ENCODE results near the gene HNF4A. TPM values are rescaled to one million over a fixed set of nuclear protein-coding genes. Genes with fewer than 3 reads are reported as not detected.

The HNF4A gene
- total RNA-seq, 2 donors from 2014 or later = 288 to 346 TPM

DNA sequence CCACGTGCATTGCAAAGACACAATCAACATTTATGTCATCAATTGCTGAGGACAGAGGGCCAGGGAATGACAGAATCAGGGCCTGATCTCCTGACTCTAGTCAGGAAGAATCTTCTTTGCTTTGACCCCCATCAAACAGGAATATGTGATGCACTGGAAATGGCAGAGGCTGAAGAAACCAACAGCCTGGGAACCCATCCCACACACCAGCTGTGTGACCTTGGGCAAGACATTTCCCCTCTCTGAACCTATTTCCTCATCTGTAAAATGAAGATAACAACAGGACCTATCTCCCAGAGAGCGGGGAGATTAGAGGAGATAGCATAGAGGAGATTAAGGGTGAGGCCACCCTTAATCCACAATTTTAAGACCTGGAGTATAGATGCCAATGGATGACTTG is 1.5 kb downstream of the HNF4A start:
- Histone ChIP-seq H3K36me3 (no peaks in the 10 kb centered on the region), H3K9me3 (no peaks in the 10 kb centered on the region), H3K27me3 (no peaks in the 10 kb centered on the region), H3K4me1 (no peaks in the 10 kb centered on the region), H3K9ac (ENCODE audit: low read depth in 2 of 2, low read length in 2 of 2) (peak overlapping the region in 1 of 2 donors; percentile 99), H3K4me3 (peak overlapping the region; percentile 57), H3K27ac (peak overlapping the region; percentile 95)
- intact Hi-C loops (cut with DNase I) = no loop called here
- no peak for DNase-seq
- TF ChIP-seq, protein P1, sequence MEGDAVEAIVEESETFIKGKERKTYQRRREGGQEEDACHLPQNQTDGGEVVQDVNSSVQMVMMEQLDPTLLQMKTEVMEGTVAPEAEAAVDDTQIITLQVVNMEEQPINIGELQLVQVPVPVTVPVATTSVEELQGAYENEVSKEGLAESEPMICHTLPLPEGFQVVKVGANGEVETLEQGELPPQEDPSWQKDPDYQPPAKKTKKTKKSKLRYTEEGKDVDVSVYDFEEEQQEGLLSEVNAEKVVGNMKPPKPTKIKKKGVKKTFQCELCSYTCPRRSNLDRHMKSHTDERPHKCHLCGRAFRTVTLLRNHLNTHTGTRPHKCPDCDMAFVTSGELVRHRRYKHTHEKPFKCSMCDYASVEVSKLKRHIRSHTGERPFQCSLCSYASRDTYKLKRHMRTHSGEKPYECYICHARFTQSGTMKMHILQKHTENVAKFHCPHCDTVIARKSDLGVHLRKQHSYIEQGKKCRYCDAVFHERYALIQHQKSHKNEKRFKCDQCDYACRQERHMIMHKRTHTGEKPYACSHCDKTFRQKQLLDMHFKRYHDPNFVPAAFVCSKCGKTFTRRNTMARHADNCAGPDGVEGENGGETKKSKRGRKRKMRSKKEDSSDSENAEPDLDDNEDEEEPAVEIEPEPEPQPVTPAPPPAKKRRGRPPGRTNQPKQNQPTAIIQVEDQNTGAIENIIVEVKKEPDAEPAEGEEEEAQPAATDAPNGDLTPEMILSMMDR (IDR thresholded peaks at IDR 0.05) = no peak

DNA sequence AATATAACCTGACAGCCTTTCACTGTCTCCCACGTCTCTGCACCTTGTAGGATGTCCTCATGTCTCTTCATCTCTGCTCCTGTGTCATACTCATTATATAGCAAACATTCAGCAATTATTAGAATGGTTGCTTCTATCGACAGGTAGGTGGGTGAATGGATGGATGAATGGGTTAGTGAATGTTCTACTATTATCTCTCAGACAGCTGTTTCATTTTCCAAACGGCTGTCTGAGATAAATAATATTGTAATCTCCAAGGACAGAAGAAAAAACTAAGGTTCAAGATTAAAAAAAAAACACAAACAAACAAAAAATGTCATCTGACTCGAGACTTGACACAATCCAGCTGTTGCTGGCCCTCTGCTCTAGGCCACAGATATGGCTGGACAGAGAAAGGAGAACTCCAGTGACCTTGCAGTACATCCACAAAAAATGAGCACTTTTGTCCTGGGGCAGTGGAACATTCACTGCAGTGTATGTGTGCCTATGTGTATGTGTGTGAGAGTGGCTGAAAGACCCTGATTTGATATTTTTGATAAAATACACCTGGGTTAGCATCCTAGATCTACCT is 2.1 kb downstream of the HNF4A start:
- no peaks in the 10 kb centered on the region for H3K4me1 ChIP-seq
- intact Hi-C loops (cut with DNase I) = no loop called here
- no peak for DNase-seq
- no peak overlapping the region for H3K27ac ChIP-seq
- TF ChIP-seq, protein P1 (IDR thresholded peaks at IDR 0.05) = no peak
- H3K9ac ChIP-seq (ENCODE audit: low read depth in 2 of 2, low read length in 2 of 2) = peak overlapping the region in 1 of 2 donors; percentile 99
- no peaks in the 10 kb centered on the region for H3K36me3 ChIP-seq
- peak overlapping the region; percentile 57 for H3K4me3 ChIP-seq
- H3K9me3 ChIP-seq = no peaks in the 10 kb centered on the region
- H3K27me3 ChIP-seq = no peaks in the 10 kb centered on the region

DNA sequence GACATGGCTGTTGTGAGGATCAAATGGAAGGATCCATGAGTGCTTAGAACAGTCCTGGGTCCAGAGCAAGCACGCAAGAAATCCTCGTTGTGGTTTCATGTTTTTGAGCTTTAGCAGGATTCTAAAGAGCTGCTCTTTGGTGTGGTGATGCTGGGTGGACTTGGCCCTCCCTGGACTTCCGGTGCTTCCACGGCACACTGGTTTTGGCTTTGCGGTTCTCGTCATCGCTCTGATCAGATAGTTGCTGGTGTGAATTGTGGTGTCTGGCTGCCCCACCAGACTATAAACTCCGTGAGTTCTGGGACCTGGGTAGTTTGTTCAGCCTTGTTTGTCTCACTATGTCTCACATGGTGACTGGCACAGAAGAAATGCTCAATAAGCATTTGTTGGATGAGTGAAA is 3.3 kb downstream of the HNF4A start:
- intact Hi-C loops (cut with DNase I) = no loop called here
- H3K27me3 ChIP-seq = no peaks in the 10 kb centered on the region
- TF ChIP-seq, protein P1 (IDR thresholded peaks at IDR 0.05) = no peak

DNA sequence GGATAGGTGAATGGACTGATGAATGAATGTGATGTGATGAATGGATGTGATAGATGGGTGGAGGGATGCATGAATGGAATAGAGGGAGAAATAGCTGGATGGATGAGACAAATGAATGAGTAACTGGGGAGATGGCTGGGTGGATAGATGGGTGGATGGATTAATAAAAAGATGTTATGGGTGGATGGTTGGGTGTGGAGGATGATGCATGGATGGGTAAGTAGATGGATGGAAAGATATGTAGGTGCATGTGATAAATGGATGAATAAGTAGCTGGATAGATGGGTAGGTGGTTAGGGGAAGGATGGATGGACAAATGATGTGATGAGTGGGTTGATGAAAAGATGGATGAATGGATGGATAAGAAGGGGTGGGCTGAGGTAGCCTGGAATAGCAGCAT is 4.7 kb downstream of the HNF4A start:
- intact Hi-C loops (cut with DNase I) = no loop called here
- no peak for DNase-seq
- Histone ChIP-seq H3K9ac (ENCODE audit: low read depth in 2 of 2, low read length in 2 of 2) (no peak overlapping the region), H3K27ac (no peak overlapping the region), H3K36me3 (no peaks in the 10 kb centered on the region), H3K4me1 (no peaks in the 10 kb centered on the region), H3K4me3 (no peak overlapping the region), H3K27me3 (no peaks in the 10 kb centered on the region), H3K9me3 (no peaks in the 10 kb centered on the region)
- TF ChIP-seq, protein P1 (IDR thresholded peaks at IDR 0.05) = no peak

More for the DNA sequence above, 3.3 kb downstream of the HNF4A start:
- H3K4me3 ChIP-seq = no peak overlapping the region
- no peak for DNase-seq
- no peaks in the 10 kb centered on the region for H3K4me1 ChIP-seq
- no peaks in the 10 kb centered on the region for H3K36me3 ChIP-seq
- peak overlapping the region in 1 of 2 donors; percentile 28 for H3K9ac ChIP-seq (ENCODE audit: low read depth in 2 of 2, low read length in 2 of 2)
- no peaks in the 10 kb centered on the region for H3K9me3 ChIP-seq
- no peak overlapping the region for H3K27ac ChIP-seq

DNA sequence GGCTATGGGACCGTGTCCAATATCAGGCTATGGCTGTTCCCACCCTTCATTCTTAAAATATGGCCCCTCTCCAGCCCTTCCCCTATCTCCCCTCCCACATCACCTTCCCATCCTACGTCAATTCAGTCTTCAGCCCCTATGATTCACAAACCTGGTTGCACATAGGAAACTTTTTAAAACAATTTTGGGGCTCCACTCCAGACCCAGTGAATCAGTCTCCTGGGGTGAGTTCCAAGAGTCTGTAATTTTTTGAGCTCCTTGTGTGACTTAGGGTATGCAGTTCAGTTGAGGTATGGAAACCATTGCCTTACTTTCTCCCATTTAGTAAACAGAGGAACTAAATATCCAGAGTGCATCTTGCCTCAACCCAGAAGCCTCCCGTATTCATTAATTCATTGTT is 5.5 kb downstream of the HNF4A start:
- TF ChIP-seq, protein P1 (IDR thresholded peaks at IDR 0.05) = no peak
- Histone ChIP-seq H3K36me3 (no peaks in the 10 kb centered on the region), H3K9ac (ENCODE audit: low read depth in 2 of 2, low read length in 2 of 2) (no peak overlapping the region), H3K4me3 (no peak overlapping the region), H3K9me3 (no peaks in the 10 kb centered on the region), H3K27me3 (no peaks in the 10 kb centered on the region), H3K27ac (no peak overlapping the region), H3K4me1 (no peaks in the 10 kb centered on the region)
- DNase-seq = no peak
- intact Hi-C loops (cut with DNase I) = no loop called here

All from colonic mucosa (tissue), 4 donors.